Astrocyte (in vitro differentiated cells and primary cell): ENCODE measurements around the gene TSPEAR. TPM values are rescaled to one million over a fixed set of nuclear protein-coding genes. Genes with fewer than 3 reads are reported as not detected.

ENCODE experiments used
- DNase-seq: peaks from one replicate; pipeline ENCODE4 v3.0.0-alpha.2; 2010; ENCODE audit warnings: low read depth
- FAIRE-seq: peaks from 2 replicates; lab custom pipeline; 2011; peaks lifted over from hg19 to GRCh38; lab: Jason Lieb, UNC
- H2AFZ ChIP-seq: 2 replicates; pipeline ENCODE4 v1.6.0; 2012; ENCODE audit warnings: low read depth, low read length, inconsistent platforms
- H3K27ac ChIP-seq: 2 replicates; pipeline ENCODE4 v1.5.1; 2011; ENCODE audit warnings: low read depth, low read length, inconsistent platforms
- H3K27me3 ChIP-seq: 2 replicates; pipeline ENCODE4 v1.6.0; 2011; ENCODE audit warnings: low read length, inconsistent platforms; ENCODE audit not compliant: insufficient read depth
- H3K36me3 ChIP-seq: 2 replicates; pipeline ENCODE4 v1.5.1; 2011; ENCODE audit warnings: low read length, inconsistent platforms; ENCODE audit not compliant: insufficient read depth
- H3K4me1 ChIP-seq: 2 replicates; pipeline ENCODE4 v1.5.1; 2011; ENCODE audit warnings: low read length, inconsistent platforms; ENCODE audit not compliant: insufficient read depth
- H3K4me2 ChIP-seq: 2 replicates; pipeline ENCODE4 v1.6.0; 2012; ENCODE audit warnings: low read length, inconsistent platforms
- H3K4me3 ChIP-seq: 2 replicates; pipeline ENCODE4 v1.5.1; 2011; ENCODE audit warnings: low read depth, mild to moderate bottlenecking, low read length, inconsistent platforms; ENCODE audit not compliant: insufficient read depth
- H3K79me2 ChIP-seq: 2 replicates; pipeline ENCODE4 v1.6.0; 2012; ENCODE audit warnings: mild to moderate bottlenecking, low read length, inconsistent platforms; ENCODE audit not compliant: insufficient read depth
- H3K9ac ChIP-seq: 2 replicates; pipeline ENCODE4 v1.6.0; 2012; ENCODE audit warnings: mild to moderate bottlenecking, low read length, inconsistent platforms
- H3K9me3 ChIP-seq: 2 replicates; pipeline ENCODE4 v1.5.1; 2012; ENCODE audit warnings: low read depth, mild to moderate bottlenecking, low read length, inconsistent platforms; ENCODE audit not compliant: insufficient read depth
- H4K20me1 ChIP-seq: 2 replicates; pipeline ENCODE4 v1.6.0; 2012; ENCODE audit warnings: low read length, inconsistent platforms; ENCODE audit not compliant: insufficient read depth
- H3K27ac Mint-ChIP-seq: one replicate; pipeline ENCODE4 v1.8.0; 2021; ENCODE audit warnings: mild to moderate bottlenecking, mixed read lengths; ENCODE audit not compliant: unreplicated experiment
- H3K27me3 Mint-ChIP-seq: one replicate; pipeline ENCODE4 v1.8.0; 2021; ENCODE audit warnings: low read depth, mixed read lengths; ENCODE audit not compliant: unreplicated experiment
- H3K36me3 Mint-ChIP-seq: one replicate; pipeline ENCODE4 v1.8.0; 2021; ENCODE audit warnings: low read depth, mixed read lengths; ENCODE audit not compliant: unreplicated experiment
- H3K4me1 Mint-ChIP-seq: one replicate; pipeline ENCODE4 v1.8.0; 2021; ENCODE audit warnings: low read depth, mixed read lengths; ENCODE audit not compliant: unreplicated experiment
- H3K4me3 Mint-ChIP-seq: one replicate; pipeline ENCODE4 v1.8.0; 2021; ENCODE audit warnings: mild to moderate bottlenecking, moderate library complexity, mixed read lengths; ENCODE audit not compliant: unreplicated experiment
- H3K9me3 Mint-ChIP-seq: one replicate; pipeline ENCODE4 v1.8.0; 2021; ENCODE audit warnings: mild to moderate bottlenecking, mixed read lengths; ENCODE audit not compliant: unreplicated experiment
- EZH2 ChIP-seq: IDR thresholded peaks from 2 replicates; pipeline ENCODE4 v1.6.1; 2012; ENCODE audit warnings: mild to moderate bottlenecking, low read length, inconsistent platforms; ENCODE audit not compliant: insufficient read depth
- total RNA-seq: library from RNA; stranded (reverse); gene quantifications from 2 replicates; pipeline ENCODE4 v1.2.1, GENCODE V29; 2021
- TF ChIP-seq, protein P1 (sequence below): IDR thresholded peaks from 2 replicates; pipeline ENCODE4 v1.5.1; 2011; ENCODE audit warnings: low read depth, mild to moderate bottlenecking, inconsistent platforms, low read length, moderate library complexity; ENCODE audit not compliant: insufficient read depth

TSPEAR gene
- total RNA-seq, 1 donor from 2014 or later = not detected

DNA sequence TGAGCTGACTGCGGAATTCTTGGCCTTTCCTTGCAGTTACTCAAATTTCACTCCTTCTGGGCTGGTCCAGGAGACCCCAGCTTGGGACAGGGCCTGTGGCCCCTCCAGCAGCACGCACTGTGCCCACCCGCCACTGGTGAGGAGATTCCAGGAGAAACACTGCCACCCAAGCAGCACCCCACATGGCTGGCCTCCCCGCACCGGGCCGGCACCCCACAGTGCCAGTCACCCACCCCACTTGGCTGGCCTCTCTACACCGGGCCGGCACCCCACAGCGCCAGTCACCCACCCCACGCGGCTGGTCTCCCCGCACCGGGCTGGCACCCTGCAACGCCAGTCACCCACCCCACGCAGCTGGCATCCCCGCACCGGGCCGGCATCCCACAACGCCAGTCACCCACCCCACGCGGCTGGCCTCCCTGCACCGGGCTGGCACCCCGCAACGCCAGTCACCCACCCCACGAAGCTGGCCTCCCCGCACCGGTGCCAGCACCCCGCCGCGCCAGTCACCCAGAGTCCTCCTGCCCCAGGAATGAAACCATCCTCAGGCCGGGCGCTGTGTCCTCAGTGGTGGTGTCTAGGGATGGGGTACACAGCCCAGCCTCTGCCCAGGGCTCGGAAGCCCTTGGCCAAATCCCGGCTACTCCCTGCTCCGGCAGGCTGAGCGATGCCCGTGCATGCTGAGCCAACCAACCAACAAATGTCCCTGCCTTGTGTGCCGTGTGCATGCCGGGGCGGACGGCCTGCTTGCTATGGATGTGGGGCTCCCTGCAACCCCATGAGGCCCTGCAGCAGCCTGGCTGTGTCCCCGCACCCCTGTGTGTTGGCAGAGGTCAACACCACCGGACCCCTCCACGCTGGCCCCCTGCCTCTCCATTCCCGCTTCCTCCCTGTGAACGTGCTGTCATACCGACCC lies 38.6 kb upstream of the TSPEAR start:
- Histone ChIP-seq H3K27me3 (no peaks in the 10 kb centered on the region), H4K20me1 (no peaks in the 10 kb centered on the region), H3K4me3 (no peak overlapping the region), H3K4me2 (no peak overlapping the region), H3K4me1 (no peaks in the 10 kb centered on the region), H3K36me3 (no peaks in the 10 kb centered on the region), H2AFZ (no peak overlapping the region), H3K9me3 (no peaks in the 10 kb centered on the region), H3K9ac (no peak overlapping the region), H3K27ac (no peak overlapping the region), H3K79me2 (no peaks in the 10 kb centered on the region)
- Mint-ChIP-seq H3K4me3 (no peak overlapping the region), H3K27me3 (peaks cover 32% of the 10 kb centered on the region), H3K27ac (no peak overlapping the region), H3K9me3 (peaks cover 15% of the 10 kb centered on the region), H3K4me1 (no peaks in the 10 kb centered on the region), H3K36me3 (no peaks in the 10 kb centered on the region)
- TF ChIP-seq, protein P1, sequence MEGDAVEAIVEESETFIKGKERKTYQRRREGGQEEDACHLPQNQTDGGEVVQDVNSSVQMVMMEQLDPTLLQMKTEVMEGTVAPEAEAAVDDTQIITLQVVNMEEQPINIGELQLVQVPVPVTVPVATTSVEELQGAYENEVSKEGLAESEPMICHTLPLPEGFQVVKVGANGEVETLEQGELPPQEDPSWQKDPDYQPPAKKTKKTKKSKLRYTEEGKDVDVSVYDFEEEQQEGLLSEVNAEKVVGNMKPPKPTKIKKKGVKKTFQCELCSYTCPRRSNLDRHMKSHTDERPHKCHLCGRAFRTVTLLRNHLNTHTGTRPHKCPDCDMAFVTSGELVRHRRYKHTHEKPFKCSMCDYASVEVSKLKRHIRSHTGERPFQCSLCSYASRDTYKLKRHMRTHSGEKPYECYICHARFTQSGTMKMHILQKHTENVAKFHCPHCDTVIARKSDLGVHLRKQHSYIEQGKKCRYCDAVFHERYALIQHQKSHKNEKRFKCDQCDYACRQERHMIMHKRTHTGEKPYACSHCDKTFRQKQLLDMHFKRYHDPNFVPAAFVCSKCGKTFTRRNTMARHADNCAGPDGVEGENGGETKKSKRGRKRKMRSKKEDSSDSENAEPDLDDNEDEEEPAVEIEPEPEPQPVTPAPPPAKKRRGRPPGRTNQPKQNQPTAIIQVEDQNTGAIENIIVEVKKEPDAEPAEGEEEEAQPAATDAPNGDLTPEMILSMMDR = no peak
- no peak for TF ChIP-seq EZH2
- DNase-seq = no peak
- FAIRE-seq = no peak

DNA sequence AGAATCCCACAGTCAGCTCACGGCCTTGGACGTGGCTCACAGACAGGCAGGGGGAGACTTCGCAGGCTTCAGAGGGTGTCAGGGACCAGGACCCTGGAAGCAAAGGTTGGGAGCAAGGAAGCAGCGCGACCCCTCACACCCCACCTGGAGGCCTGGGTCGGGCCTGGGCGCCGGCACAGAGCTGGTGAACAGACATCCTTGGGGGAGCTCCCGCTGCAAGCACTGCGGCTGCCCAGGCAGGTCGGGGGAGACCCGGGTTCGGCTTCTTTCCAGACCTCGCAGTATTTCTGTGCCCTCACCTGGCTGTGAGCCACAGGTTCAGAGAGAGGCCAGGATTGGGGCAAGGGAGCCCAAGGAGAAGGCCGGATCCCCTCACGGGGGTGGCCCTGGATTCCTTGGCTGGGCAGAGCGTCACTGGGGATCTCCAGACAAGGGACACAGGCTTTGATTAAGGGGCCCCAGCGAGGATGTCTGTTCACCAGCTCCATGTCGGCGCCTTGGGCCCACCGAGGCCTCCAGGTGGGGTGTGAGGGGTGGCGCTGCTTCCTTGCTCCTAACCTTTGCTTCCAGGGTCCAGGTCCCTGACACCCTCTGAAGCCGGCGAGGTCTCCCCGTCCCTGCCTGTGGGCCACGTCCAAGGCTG lies 37.9 kb upstream of the TSPEAR start:
- Histone ChIP-seq H3K27me3 (no peaks in the 10 kb centered on the region), H4K20me1 (no peaks in the 10 kb centered on the region), H3K36me3 (no peaks in the 10 kb centered on the region), H3K9ac (no peak overlapping the region), H2AFZ (no peak overlapping the region), H3K4me3 (no peak overlapping the region), H3K9me3 (no peaks in the 10 kb centered on the region), H3K79me2 (no peaks in the 10 kb centered on the region), H3K4me1 (no peaks in the 10 kb centered on the region), H3K27ac (no peak overlapping the region), H3K4me2 (no peak overlapping the region)
- TF ChIP-seq, protein P1 = no peak
- TF ChIP-seq EZH2 = no peak
- no peak for DNase-seq
- Mint-ChIP-seq H3K4me3 (no peak overlapping the region), H3K27me3 (peaks cover 32% of the 10 kb centered on the region), H3K9me3 (peaks cover 10% of the 10 kb centered on the region), H3K4me1 (no peaks in the 10 kb centered on the region), H3K27ac (no peak overlapping the region), H3K36me3 (no peaks in the 10 kb centered on the region)
- no peak for FAIRE-seq
